Astrocyte (in vitro differentiated cells and primary cell): ENCODE results near the gene YIF1A. TPM values are rescaled to one million over a fixed set of nuclear protein-coding genes. Genes with fewer than 3 reads are reported as not detected.

Experiments used
- total RNA-seq: library from RNA; stranded (reverse); gene quantifications from 2 replicates; pipeline ENCODE4 v1.2.1, GENCODE V29; 2021

YIF1A gene
- total RNA-seq, 1 donor from 2014 or later = 129 TPM

Other genes with a start within 250 kb of the YIF1A start
- 0.46 and 0.61 TPM in 2 replicates for gene GAL3ST3, start 240.0 kb downstream of the YIF1A start, total RNA-seq
- gene SF3B2, start 236.8 kb downstream of the YIF1A start, total RNA-seq = 169 and 170 TPM in 2 replicates
- 86.0 and 86.9 TPM in 2 replicates for gene PACS1, start 218.9 kb downstream of the YIF1A start, total RNA-seq
- gene KLC2, start 31.4 kb downstream of the YIF1A start, total RNA-seq = 43.1 and 44.8 TPM in 2 replicates
- 109 and 120 TPM in 2 replicates for gene RAB1B, start 20.5 kb downstream of the YIF1A start, total RNA-seq
- 12.2 and 12.3 TPM in 2 replicates for gene CNIH2, start 11.0 kb downstream of the YIF1A start, total RNA-seq
- gene TMEM151A, start 2.8 kb upstream of the YIF1A start, total RNA-seq = 1.8 and 2.0 TPM in 2 replicates
- 50.9 and 58.8 TPM in 2 replicates for gene CD248, start 27.9 kb upstream of the YIF1A start, total RNA-seq
- gene RIN1, start 47.3 kb upstream of the YIF1A start, total RNA-seq = 8.5 and 12.0 TPM in 2 replicates
- gene BRMS1, start 56.0 kb upstream of the YIF1A start, total RNA-seq = 43.5 and 47.8 TPM in 2 replicates
- gene B4GAT1, start 58.5 kb upstream of the YIF1A start, total RNA-seq = 25.2 and 28.4 TPM in 2 replicates
- gene SLC29A2, start 82.6 kb upstream of the YIF1A start, total RNA-seq = 5.0 and 6.6 TPM in 2 replicates
- 0.20 and 0.50 TPM in 2 replicates for gene NPAS4, start 131.9 kb upstream of the YIF1A start, total RNA-seq
- gene MRPL11, start 149.7 kb upstream of the YIF1A start, total RNA-seq = 30.0 and 33.1 TPM in 2 replicates
- gene PELI3, start 177.8 kb upstream of the YIF1A start, total RNA-seq = 3.9 and 4.6 TPM in 2 replicates
- 57.4 and 60.0 TPM in 2 replicates for gene DPP3, start 191.3 kb upstream of the YIF1A start, total RNA-seq
- gene BBS1, start 221.5 kb upstream of the YIF1A start, total RNA-seq = 18.8 and 20.3 TPM in 2 replicates